8988T (cell line): ENCODE results near the gene TAF4.
"Not testable (repeated sequence)": the region's sequence is repeated elsewhere in the genome, so short reads cannot be mapped to it uniquely, and the experiment has no call there.

Experiments
- DNase-seq: peaks from one replicate; pipeline ENCODE4 v3.0.0; 2011

TAF4 gene, protein sequence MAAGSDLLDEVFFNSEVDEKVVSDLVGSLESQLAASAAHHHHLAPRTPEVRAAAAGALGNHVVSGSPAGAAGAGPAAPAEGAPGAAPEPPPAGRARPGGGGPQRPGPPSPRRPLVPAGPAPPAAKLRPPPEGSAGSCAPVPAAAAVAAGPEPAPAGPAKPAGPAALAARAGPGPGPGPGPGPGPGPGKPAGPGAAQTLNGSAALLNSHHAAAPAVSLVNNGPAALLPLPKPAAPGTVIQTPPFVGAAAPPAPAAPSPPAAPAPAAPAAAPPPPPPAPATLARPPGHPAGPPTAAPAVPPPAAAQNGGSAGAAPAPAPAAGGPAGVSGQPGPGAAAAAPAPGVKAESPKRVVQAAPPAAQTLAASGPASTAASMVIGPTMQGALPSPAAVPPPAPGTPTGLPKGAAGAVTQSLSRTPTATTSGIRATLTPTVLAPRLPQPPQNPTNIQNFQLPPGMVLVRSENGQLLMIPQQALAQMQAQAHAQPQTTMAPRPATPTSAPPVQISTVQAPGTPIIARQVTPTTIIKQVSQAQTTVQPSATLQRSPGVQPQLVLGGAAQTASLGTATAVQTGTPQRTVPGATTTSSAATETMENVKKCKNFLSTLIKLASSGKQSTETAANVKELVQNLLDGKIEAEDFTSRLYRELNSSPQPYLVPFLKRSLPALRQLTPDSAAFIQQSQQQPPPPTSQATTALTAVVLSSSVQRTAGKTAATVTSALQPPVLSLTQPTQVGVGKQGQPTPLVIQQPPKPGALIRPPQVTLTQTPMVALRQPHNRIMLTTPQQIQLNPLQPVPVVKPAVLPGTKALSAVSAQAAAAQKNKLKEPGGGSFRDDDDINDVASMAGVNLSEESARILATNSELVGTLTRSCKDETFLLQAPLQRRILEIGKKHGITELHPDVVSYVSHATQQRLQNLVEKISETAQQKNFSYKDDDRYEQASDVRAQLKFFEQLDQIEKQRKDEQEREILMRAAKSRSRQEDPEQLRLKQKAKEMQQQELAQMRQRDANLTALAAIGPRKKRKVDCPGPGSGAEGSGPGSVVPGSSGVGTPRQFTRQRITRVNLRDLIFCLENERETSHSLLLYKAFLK

DNA sequence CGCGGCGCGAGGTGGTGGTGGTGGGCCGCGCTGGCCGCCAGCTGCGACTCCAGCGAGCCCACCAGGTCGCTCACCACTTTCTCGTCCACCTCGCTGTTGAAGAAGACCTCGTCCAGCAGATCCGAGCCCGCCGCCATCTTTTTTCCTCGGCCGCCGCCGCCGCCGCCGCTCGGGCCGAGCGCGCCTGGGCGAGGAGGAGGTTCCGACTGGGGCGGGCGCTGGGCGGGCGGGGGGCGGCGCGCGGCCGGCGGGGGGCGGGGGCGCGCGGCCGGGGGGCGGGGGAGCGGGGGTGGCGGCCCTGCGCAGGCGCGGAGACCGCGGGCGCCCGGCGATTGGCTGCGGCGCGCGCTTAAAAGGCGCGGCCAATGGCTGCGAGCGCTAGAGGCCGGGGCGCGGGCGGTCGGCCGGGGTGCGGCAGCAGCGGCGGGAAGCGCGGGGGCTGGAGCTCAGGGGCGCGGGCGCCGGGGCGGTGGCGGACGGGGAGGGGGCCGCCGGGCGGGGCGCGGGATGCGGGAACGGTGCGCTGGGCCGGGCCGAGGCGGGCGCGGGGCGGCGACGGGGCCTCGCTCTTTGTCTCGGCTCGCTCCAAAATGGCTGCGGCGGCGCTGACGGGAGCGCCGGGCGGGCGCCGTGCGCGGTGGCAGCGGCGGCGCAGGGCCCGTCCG, at the start of gene TAF4:
TAF4 (minus strand) TSS at position 208 of the 665 bp plus-strand sequence; CDS start at position 137, 71 bp downstream.
- DNase-seq = peak; percentile 100

DNA sequence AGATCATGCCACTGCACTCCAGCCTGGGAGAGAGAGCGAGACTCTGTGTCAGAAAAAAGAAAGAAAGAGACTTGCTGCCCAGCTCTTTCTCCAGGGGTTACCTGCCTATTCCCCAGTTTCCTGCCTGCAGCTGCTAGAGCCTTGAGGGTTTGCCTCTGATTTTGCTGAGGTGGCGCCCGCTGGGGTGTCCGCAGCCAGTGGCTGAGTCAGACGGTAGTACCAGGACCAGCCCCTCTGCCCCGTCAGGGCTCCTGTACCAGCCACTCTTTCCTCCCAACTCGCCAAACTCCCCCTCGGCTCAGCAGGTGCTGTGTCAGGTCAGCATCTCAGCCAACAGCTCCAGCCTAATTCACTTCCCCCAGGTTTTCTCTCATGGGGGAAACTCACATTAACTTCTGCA, 49.2 kb upstream of the TAF4 start:
- DNase-seq = no peak

DNA sequence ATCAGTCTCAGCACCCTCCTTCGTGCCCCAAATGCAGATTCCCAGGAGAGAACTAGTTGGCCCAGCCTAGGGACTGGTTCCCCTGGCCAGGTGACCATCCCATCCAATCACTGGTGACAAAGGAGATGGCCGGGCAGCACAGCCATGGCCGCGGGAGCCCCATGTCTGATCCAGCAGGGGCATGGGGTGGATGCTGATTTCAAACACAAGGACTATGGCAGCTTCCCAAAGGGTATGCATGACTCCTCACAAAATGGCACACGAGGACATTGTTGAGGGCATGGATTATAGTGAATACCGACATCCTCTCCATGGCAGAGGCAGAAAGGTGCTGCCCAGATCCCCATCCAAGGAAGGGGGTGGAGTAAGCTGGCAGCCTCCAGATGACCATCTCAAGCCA, 46.7 kb upstream of the TAF4 start:
- DNase-seq = no peak

DNA sequence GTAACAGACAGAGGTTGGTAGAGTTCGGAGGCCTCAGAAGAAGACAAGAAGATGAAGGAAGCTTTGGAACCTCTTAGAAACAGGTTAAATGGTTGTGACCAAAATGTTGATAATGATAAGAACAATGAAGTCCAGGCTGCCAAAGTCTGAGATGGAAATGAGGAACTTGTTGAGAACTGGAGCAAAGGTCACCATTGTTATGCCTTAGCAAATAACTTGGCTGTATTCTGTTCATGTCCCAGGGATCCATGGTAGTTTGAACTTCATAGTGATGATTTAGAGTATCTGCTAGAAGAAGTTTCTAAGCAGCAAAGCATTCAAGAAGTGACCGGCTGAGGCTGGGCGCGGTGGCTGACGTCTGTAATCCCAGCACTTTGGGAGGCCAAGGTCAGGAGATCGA, 45.5 kb upstream of the TAF4 start:
- DNase-seq = no peak

DNA sequence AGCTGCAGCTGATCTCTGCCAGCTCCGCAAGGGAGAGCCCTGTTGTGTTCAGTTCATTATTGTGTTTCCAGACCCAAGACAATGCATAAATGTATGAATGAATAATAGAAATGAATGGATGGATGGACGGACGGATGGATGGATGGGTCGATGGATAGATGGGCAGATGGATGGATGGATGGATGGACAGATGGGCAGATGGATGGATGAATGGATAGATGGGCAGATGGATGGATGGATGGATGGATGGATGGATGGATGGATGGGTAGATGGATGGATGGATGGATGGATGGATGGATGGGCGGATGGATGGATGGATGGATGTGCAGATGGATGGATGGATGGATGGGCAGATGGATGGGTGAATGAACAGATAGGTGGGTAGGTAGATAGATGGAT, 39.9 kb upstream of the TAF4 start:
- no peak for DNase-seq

DNA sequence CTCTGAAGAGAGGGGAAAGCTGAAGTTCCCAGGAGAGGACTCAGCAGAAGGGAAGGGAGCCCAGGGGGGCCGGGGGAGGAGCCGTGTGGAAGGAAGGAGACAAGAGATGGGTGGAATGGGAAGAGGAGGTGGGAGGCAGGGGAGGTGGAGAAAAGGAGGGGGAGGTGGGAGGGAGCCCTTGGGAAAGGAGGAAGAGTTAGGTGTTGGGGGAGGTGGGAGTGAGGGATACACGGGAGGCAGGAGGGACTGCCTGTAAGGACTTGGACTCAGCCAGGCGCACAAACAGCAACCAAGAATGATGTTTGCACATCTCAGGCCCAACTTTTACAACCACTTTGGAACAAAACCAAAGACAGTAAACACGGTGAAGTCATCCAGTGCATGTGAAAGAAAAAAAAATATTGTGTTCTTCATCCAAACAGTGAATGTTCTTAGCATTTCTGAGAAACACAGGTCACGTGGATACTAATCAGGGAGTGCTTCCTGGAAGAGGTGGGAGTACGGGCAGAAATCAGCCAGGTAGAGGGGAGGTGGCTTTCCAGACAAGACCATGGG, 39.2 kb upstream of the TAF4 start:
- no peak for DNase-seq

DNA sequence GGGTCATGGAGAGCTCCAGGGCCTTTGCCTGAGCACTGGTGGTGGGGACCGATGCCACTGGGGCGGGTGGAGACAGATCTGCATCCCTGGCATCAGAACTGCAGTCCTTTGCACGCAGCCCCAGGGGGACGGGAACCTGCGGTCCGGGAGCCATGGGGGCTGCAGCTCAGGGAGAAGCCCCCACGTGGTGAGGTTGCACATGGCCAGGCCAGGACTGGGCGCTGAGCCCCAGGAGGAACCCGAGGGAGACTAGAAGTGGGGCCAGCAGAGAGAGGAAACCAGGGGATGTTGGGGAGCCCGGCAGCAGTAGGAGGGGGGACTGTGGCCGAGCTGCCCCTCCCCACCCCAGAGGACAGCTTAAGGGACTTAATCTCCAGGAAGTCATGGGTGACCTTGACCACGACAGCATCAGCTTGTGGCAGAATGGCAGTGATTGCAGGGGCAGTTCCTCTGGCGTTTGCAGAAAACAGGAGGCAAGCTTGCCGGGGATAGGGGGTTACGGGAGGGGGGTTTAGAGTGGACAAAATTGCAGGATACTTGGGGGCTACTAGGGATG, 38.6 kb upstream of the TAF4 start:
- no peak for DNase-seq

DNA sequence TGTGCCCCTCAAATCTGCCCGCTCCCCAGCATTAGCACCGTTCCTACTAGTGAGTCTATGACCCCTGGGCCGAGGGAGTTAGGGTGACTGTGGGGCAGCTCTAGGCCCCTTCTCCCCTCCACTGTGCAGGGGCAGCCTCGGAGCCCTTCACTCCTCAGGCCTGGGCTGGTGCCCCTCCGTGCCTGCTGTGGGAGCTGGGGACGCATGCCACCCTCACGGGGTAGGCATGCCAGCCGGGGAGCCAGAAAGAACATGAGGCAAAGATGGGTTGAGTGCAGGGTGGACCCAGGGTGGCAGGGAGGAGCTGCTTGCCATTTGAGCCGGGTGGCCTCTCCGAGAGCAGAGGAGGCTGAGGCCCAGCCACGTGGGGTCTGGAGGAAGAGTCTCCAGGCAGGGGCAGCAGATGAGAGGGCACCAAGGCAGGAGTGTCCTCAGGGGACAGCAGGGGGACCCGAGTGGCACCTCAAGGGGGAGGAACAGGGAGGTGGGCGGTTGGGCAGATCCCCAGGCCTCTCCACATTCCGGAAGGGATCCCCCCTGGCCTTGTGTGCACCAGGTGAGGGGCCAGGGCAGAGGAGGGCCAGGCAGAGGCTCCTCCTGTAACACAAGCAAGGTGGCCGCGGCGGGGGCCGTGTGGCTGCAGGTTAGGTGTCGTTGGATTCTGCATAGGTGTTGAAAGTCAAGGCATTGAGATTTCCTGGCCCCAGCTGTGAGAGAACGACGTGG, 38.0 kb upstream of the TAF4 start:
- DNase-seq = no peak

DNA sequence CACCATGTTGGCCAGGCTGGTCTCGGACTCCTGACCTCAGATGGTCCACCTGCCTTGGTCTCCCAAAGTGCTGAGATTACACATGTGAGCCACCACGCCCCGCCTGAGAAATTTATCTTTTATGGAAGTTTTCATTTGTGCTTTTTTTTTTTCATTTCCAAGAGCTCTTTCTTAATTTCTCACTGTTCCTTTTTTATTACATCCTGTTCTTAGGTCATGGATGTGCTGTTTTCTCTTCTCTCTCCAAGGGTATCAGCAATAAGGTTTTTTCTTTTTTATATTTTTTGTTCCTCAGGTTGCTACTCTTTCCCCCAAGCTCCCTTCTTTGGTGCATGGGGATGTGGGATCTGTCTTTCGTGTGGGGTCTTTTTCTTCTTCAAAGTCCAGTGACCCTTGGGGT, 35.4 kb upstream of the TAF4 start:
- no peak for DNase-seq

DNA sequence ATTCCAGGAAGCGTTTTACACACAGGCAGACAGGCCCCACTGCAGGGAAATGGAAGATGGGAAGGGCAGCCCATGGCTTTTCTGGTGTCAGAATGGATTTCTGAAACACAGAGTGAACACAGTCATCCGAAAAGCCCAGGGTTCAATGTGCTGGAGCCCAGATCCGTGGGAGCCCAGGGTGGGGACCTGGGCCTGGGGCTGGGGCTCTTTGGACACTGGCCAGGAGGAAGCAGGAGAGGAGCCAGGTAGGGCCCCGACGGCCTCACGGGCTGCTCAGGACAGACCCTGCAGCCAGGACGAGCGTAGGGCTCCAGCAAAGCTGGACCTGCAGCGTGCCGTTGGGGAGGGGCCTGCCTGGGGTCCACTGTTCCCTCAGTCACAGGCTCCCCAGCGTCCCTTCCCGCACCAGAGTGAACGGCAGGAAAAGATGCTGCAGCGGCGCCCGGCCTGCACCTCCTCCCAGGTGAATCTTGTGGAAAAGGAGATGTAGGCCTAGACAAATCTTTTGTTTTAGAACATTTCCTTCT, 32.3 kb upstream of the TAF4 start:
- no peak for DNase-seq

DNA sequence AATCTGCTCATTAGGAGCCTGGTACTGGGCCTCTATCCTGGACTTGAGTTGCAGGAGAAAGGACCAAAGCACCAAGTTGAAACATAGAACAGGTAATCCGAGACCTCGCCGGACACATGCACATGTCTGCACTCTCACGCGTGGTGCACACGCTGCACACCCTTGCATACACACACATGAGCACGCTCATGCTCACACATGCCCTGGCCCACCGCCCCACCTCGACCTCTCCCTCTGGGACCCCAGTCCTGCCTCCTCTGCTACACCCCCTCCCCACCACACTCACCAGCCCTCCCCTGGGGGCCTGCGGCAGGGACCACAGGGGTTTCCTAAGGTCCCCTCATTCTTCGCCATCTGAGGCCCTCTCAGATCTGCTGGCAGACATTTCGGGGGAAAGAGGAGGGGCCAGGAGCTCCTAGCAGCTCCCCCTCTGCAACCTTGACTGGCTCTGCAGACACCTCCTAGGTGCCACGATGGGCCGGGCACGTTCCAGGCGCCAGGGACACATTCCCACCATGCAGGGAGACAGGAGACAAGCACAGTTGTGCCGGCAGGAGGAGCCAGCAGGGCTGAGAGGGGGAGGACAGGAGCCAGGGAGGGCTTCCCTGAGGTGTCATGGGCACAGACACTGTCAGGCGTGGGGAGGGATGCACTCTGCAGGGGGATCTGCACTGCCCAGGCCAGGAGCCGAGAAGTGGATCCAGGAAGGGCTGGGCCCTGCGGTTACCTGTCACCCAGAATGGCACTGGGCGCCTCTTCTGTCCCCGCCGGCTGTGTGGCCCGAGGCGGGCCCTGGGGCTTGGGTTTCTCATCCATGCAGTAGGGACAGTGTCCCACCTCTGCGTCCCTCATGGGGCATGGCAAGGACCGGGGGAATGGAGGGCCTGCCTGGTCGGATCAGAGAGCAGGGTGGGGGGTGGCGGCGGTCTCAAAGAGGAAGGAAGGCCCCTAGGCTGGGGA, 31.0 kb upstream of the TAF4 start:
- no peak for DNase-seq

DNA sequence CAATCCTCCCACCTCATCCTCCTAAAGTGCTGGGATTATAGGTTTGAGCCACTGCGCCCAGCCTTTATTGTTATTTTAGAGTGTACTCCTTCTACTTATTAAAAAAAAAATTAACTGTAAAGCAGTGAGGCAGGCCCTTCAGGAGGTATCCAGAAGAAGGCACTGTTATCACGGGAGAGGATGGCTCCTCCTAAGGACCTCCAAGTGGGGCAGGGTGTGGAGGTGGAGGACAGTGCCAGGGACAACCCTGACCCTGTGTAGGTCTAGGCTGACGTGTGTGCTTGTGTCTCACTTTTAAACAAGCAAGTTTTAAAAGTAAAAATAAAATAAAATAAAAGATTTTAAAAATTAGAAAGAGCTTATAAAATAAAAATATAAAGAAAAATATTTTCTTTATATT, 23.7 kb upstream of the TAF4 start:
- DNase-seq = no peak

DNA sequence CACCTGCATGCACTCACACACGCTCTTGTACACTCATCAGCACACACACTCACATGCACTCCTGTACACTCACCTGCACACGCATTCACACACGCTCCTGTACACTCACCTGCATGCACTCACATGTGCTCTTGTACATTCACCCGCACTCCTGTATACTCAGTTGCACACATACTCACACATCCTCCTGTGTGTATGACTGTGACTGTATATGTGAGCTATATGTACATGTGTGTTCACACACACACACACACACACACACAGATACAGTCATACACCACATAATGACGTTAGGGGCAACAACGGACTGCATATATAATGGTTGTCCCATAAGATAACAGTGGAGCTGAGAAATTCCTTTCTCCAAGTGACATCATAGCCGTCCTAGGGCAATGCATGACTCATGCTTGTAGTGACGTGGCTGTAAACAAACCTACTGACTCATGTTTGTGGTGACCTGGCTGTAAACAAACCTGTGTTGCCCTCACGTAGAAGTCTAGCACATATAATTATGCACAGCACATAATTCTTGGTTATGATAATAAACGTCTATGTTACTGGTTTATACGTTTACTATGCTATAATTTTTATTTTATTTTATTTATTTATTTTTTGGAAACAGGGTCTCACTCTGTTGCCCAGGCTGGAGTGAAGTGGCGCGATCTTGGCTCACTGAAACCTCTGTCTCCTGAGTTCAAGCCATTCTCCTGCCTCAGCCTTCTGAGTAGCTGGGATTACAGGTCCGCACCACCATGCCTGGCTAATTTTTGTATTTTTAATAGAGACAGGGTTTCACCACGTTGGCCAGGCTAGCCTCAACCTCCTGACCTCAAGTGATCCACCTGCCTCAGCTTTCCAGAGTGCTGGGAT, 22.8 kb upstream of the TAF4 start:
- peak; percentile 58 for DNase-seq

DNA sequence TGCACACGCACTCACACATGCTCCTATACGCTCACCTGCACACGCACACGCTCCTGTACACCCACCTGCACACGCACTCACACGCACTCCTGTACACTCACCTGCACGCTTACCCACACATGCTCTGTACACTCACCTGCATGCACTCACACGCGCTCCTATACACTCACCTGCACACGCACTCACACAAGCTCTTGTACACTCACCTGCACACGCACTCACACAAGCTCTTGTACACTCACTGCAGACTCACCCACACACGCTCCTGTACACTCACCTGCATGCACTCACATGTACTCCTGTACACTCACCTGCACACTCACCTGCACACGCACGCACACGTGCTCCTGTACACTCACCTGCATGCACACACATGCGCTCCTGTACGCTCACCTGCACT, 22.0 kb upstream of the TAF4 start:
- no peak for DNase-seq

DNA sequence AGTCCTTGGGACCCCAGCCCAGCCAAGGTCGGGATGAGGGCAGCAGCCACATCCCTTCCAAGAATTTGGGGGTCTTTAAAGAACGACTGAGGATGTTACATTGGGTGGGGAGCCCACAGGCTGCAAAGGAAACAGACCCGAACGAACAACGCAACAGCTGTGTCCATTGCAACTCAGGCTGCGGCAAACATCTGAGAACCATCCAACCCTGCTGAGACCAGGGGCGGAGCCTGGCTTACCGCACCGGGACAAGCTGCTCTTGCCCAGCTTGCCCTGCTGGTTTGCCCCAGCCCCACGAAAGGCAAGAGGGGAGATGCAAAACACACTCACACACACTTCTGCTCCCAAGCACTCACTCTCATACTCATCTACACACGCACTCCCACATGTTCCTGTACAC, 21.5 kb upstream of the TAF4 start:
- DNase-seq = no peak

DNA sequence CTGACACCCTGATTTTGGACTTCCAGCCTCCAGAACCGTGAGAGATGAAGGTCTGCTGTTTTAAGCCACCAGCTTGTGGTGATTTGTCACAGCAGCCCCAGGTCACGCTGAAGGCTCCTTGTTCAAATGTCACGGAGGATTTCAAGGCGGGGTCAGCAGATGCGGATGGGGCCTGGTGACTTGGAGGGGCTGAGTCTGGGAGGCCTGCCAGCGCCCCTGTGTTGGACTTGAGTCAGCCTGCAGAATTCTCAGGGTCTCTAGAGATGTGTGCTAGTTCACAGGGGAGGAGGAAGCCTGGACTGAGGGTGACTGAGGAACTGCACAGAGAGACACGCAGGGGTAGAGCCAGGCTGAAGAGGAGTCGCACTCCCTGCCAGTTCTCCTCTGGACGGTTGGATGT, 19.5 kb upstream of the TAF4 start:
- no peak for DNase-seq

DNA sequence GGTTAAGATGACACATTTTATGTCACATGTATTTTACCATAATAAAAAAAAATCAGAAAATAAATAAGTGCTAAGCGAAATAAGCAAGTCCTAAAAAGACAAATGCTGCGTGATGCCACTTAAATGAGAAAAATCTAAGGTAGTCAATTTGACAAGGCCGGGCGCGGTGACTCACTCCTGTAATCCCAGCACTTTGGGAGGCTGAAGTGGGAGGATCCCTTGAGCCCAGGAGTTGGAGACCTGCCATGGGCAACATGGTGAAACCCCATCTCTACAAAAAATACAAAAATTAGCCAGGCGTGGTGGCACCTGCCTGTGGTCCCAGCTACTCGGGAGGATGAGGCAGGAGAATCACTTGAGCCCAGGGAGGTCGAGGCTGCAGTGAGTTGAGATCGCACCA, 18.5 kb upstream of the TAF4 start:
- DNase-seq = not testable (repeated sequence)

DNA sequence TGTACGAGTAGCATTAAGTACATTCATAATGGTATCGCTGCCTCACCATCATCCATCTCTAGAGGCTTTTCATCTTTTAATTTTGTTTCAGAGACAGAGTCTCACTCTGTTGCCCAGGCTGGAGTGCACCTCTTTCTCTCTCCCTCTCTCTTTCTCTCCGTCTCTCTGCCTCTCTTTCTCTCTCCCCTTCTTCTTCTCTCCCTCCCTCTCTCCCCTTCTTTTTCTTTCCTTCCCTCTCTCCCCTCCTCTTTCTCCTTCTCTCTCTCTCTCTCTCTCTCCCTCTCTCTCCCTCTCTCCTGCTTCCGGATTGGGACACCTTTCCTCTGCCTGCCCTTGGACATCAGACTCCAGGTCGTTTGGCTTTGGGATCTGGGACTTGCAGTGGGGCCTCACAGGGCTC, 17.6 kb upstream of the TAF4 start:
- DNase-seq = no peak

DNA sequence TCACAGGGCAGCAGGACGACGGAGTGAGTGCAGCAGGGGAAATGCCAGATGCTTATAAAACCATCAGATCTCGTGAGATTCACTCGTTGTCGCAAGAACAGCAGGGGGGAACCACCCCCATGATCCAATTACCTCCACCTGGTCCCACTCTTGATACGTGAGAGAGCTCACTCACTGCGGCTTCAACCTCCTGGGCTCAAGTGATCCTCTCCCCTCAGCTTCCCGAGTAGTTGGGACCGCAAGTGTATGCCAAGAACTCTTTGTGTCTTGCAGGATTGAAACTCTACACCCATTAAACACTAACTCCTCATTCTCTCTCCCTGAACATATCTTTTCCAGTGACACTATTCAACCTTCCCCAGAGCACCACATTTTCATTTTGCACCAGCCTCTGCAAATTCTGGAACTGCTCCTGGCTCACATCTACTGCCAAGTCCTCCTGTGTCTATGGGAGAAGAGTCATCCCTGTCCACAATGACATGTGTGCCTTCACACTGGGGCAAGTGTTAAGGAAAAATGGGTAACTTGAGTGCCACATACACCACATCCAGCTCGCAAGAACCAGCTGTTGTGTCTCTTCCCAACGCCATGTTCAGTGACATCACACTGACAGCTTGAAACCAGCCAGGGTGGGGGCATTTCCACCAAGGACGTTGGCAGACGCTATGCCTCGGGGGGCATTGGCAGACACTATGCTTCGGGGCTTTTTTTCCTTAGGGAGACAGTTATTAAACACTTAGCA, 14.7 kb upstream of the TAF4 start:
- DNase-seq = no peak
